Measurements from ENCODE around the gene TLE7. TPM values are rescaled to one million over a fixed set of nuclear protein-coding genes. Genes with fewer than 3 reads are reported as not detected.

The TLE7 gene
- not detected in 2 replicates for total RNA-seq

GRCh38 chr16:71442051-71442440 lies at the start of gene TLE7:
Gene TLE7, minus strand, starts transcription at chr16:71442054. Its CDS starts 8,730 bp downstream, at chr16:71433324.

DNA sequence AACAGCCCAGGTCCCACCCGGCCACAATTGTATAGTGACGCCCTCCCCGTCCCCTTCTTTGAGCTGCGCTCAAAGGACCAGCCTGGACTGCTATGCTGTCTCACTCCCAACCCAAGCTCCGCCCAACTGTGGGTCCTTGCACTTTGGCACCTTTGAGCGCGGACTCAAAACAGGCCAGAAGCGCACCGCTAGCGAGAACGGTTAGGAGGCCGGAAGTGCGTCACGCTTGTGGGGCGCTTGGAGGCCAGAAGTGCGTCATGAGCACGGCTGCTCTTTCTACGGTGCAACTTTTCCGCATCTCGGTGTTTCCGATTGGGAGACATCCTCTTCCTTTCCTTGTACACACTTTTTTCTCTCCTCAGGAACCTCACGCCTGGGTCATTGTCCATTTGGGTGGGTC lies 47.3 kb upstream of the TLE7 start, which contains the start of gene ZNF19:
Gene ZNF19 (minus strand): TSS at position 203 of the 400 bp plus-strand sequence. CDS start 7,210 bp downstream, outside the sequence.

DNA sequence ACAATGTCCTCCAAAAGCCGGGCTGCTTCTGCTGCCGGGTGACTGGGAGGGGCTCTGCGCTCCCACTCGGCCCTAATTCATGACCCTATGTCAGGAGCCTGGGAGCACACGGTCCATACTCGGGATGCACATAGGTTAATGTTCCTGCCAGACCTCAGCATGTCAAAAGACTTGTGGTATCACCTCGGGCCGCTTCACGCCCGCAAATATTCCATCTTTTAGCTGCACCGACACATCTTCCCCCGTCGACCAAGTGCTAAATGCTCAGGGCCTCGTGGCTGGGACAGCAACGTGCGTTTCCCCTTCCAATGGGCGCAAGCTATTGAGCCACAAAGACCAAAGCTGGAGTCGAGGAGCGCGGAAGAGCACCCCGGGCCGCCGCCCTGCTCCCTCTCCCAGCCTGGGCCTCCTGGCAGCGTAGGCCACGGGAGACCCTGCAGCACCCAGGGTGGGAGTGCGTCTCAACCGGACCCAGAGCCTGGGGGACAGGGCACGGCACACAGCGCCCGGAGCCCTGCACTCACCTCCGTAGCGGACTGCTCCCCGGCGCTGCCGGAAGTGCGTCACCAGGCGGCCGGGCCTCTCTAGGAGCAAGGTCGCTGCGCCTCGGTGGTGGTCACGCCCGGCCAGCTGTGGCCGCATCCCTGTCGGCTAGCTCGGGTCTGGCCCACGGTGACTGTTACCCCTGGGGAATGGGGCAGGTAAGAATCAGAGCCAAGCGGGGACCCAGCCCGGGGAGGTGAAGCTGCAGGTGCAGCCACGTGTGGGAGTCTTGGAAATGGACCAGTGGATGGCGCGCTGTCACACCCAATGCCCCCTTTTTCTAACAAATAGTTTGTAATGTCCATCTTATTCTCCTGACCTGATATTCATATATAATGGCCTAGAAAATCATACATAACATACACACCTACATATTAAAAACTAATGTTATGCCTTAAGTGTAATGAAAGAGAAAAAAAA lies 20.1 kb upstream of the TLE7 start, which contains the start of gene ZNF23:
Gene ZNF23 (minus strand): TSS at position 562 of the 963 bp plus-strand sequence. CDS start 5,451 bp downstream, outside the sequence.

Other genes with a start within 250 kb of the TLE7 start
- gene HYDIN, start 211.3 kb downstream of the TLE7 start, total RNA-seq, result 0.08 and 0.19 TPM in 2 replicates
- gene CMTR2, start 152.7 kb downstream of the TLE7 start, total RNA-seq, result 21.8 and 27.5 TPM in 2 replicates
- gene CALB2, start 83.3 kb downstream of the TLE7 start, total RNA-seq, result not detected in 2 replicates
- 4.2 and 5.6 TPM in 2 replicates for gene ZNF23, start 20.2 kb upstream of the TLE7 start, total RNA-seq
- gene ZNF19, start 47.3 kb upstream of the TLE7 start, total RNA-seq, result 1.3 and 1.6 TPM in 2 replicates
- gene CHST4, start 84.4 kb upstream of the TLE7 start, total RNA-seq, result 0.30 TPM in 1 of 2 replicates, not detected in the other
- gene TAT, start 135.0 kb upstream of the TLE7 start, total RNA-seq, result not detected in 2 replicates
- 9.2 and 9.6 TPM in 2 replicates for gene MARVELD3, start 184.1 kb upstream of the TLE7 start, total RNA-seq